Activated naive CD4-positive, alpha-beta T cell treated with anti-CD3 and anti-CD28 coated beads, Interleukin-2, amount 50 U/mL, for 72 hours (primary cell): ENCODE data around the gene MEGF11. TPM values are rescaled to one million over a fixed set of nuclear protein-coding genes. Genes with fewer than 3 reads are reported as not detected.

Source experiments
- ATAC-seq, 2 donors: fragments of 150-1000 bp; cut with Tn5 transposase; 2 replicates each; pipeline ENCODE4 v1.10.0; 2021; ENCODE audit warnings: mild to moderate bottlenecking in 2 of 2, moderate library complexity in 2 of 2
- DNase-seq, 2 donors: peaks; one replicate each; pipeline ENCODE4 v3.0.0; 2021 to 2022; ENCODE audit warnings: low spot score in 2 of 2
- H3K27ac Mint-ChIP-seq, 2 donors: one replicate each; pipeline ENCODE4 v1.8.0; 2022; ENCODE audit warnings: mild to moderate bottlenecking in 2 of 2, mixed read lengths in 2 of 2
- H3K36me3 Mint-ChIP-seq, 2 donors: one replicate each; pipeline ENCODE4 v1.8.0; 2022; ENCODE audit warnings: mixed read lengths in 2 of 2
- H3K9me3 Mint-ChIP-seq, 2 donors: one replicate each; pipeline ENCODE4 v1.8.0; 2022; ENCODE audit warnings: mixed read lengths in 2 of 2
- total RNA-seq, 2 donors: library from RNA; stranded (reverse); gene quantifications; one replicate each; pipeline ENCODE4 v1.2.3, GENCODE V29; 2022

Gene MEGF11
- total RNA-seq, 2 donors from 2014 or later = not detected

DNA sequence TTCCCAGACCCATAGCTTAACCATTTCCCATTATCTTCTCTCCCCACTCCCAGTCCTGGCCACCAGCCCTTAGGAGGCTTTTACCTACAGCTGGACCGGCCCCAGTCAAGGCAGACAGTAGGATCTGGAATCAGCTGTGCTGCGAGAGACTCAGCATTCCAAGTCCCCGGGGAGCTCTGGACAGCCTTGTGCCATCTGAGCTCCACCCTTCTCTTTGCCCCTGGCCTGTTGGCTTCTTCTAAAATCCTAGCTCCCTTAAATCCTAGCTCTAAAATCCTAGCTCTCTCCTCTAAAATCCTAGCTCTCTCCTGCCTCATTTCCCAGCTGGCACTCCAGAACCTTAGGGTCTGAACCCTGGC lies 21.3 kb downstream of the MEGF11 start:
- Mint-ChIP-seq H3K36me3 (no peaks in the 10 kb centered on the region), H3K27ac (peak overlapping the region in 1 of 2 donors; percentile 72), H3K9me3 (no peaks in the 10 kb centered on the region)
- no peak for DNase-seq
- no peak for ATAC-seq

GRCh38 chr15:66231394-66232266 lies 21.9 kb downstream of the MEGF11 start:
- Mint-ChIP-seq H3K27ac (no peak overlapping the region), H3K9me3 (no peaks in the 10 kb centered on the region), H3K36me3 (no peaks in the 10 kb centered on the region)
- DNase-seq = no peak
- no peak for ATAC-seq

- no peaks in the 10 kb centered on the region for H3K9me3 Mint-ChIP-seq
- ATAC-seq = no peak
- no peak overlapping the region for H3K27ac Mint-ChIP-seq
These were observed 23.6 kb downstream of the MEGF11 start for GRCh38 chr15:66229790-66230465.

DNA sequence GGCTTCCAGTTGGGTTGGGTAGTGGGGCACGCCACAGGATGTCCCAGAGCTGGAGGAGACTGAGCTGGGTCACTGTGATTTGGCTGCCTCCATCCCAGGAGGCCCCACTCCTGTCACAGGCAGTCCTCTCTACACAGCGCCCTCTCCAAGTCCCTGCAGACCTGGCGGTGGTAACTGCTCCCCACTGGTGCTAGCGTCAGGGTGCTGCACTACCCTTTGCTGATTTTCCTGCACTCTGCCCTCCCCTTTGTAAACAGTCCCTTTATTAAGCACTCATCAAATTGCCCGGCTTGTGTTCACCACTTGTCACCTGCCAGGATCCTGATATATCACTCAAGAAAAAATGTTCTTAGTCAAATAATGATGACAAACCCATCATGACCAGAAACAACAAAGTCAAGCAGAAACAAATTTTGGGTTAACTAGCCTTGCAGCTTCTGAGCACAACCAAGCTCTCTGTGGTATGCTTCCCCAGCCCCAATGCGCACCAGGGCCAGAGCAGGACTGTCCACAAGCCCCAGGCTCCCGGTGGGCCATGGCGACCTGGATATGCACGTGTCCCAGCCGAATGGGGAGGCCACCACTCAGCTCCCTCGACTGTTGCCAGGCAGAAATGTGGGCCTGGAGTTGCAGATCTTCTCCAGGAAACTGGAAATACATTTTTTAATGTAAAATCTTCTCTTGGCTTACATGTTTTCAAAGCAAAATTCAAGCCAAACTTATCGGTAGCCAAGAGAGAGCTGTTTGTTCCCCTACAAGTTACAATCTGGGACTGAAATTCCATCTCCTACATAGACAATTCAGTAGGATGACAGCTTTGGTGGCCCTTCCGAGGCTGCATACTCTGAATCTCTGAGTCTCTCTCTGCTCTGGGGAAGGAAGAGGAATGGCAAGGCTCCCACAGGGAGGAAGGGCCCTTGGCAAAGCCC lies 24.5 kb downstream of the MEGF11 start:
- ATAC-seq = no peak
- no peak overlapping the region for H3K27ac Mint-ChIP-seq
- no peaks in the 10 kb centered on the region for H3K36me3 Mint-ChIP-seq
- no peak for DNase-seq
- no peaks in the 10 kb centered on the region for H3K9me3 Mint-ChIP-seq

More at GRCh38 chr15:66229790-66230465, 23.6 kb downstream of the MEGF11 start:
- no peak for DNase-seq
- H3K36me3 Mint-ChIP-seq = no peaks in the 10 kb centered on the region

DNA sequence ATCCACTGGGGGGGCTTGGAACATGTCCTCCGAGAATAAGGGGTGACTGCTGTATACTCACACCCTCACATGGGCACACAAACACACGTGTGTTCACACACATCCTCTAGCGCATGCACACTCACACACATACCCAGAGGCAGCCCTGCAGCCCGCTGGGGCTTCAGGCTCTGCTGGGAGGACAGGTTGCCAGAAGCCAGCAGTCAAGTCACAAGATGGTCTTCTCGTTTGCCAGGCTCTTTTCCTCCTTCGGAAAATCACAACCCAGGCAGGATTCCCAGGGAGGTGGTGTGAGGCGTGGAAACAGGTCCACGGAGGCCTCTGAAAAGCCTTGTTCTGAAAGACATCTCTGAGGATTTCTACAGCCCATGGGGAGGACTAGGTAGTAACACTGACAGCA lies 26.8 kb downstream of the MEGF11 start:
- DNase-seq = no peak
- Mint-ChIP-seq H3K9me3 (no peaks in the 10 kb centered on the region), H3K36me3 (no peaks in the 10 kb centered on the region), H3K27ac (no peak overlapping the region)
- ATAC-seq = no peak

- no peak overlapping the region for H3K27ac Mint-ChIP-seq
- H3K9me3 Mint-ChIP-seq = no peaks in the 10 kb centered on the region
- DNase-seq (no peak), ATAC-seq (no peak)
- H3K36me3 Mint-ChIP-seq = no peaks in the 10 kb centered on the region
These were observed 27.8 kb downstream of the MEGF11 start for GRCh38 chr15:66225656-66226274.

- H3K9me3 Mint-ChIP-seq = no peaks in the 10 kb centered on the region
- H3K27ac Mint-ChIP-seq = no peak overlapping the region
- H3K36me3 Mint-ChIP-seq = no peaks in the 10 kb centered on the region
- no peak for ATAC-seq
- DNase-seq = no peak
These were observed 28.6 kb downstream of the MEGF11 start for GRCh38 chr15:66224946-66225345.

DNA sequence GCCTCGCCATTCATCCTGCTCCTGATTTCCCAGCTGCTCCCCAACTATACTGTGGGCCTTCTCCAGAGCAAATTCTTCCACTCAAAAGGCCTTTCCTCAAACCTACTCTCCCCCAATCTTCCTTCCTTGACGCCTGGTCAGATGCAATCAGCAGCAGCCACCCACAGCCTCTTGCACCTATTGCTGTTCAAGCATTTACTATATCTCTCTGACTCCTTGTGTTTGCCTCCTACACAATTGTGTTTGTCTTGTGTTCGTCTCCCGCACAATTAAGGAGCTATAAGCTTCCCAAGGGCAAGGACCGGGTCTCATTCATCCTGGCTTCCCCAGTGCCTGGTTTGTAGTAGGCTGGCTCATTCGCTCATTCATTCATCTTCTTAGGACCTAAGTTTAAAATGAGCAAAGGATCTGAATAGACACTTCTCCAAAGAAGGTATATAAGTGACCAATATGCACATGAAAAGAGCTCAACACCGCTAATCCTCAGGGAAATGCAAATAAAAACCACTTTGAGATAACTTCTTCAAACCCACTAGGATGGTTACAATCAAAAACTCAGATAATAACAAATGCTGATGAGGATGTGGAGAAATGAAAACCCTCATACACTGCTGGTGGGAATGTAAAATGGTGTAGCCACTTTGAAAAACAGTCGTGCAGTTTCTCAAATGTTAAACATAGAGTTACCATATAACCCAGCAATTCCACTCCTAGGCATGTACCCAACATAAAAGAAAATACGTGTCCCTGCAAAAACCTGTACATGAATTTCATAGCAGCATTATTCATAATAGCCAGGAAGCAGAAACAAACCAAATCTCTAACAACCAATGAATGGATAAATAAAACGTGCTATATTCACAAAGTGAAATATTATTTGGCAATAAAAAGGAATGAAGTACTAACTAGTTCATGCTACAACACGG lies 31.0 kb downstream of the MEGF11 start:
- ATAC-seq = no peak
- no peaks in the 10 kb centered on the region for H3K9me3 Mint-ChIP-seq
- DNase-seq = no peak
- H3K36me3 Mint-ChIP-seq = no peaks in the 10 kb centered on the region
- no peak overlapping the region for H3K27ac Mint-ChIP-seq

GRCh38 chr15:66221126-66221525 lies 32.4 kb downstream of the MEGF11 start:
- DNase-seq = no peak
- ATAC-seq = no peak
- Mint-ChIP-seq H3K9me3 (no peaks in the 10 kb centered on the region), H3K27ac (no peak overlapping the region), H3K36me3 (no peaks in the 10 kb centered on the region)

DNA sequence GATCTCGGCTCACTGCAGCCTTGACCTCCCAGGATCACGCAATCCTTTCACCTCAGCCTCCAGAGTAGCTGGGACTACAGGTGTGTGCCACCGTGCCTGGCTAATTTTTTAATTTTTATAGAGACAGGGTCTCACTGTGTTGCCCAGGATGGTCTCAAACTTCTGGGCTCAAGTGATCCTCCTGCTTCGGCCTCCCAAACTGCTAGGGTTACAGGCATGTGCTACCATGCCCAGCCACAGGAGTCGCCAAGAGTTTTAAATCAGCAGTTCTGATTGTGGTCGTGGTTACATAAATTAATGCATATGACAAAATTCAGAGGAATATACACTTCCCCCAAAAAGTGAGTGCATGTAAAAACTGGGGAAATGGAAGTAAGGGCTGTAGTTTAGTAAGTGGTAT lies 32.9 kb downstream of the MEGF11 start:
- DNase-seq (no peak), ATAC-seq (no peak)
- Mint-ChIP-seq H3K36me3 (no peaks in the 10 kb centered on the region), H3K27ac (no peak overlapping the region), H3K9me3 (no peaks in the 10 kb centered on the region)

GRCh38 chr15:66219339-66219738 lies 34.2 kb downstream of the MEGF11 start:
- H3K27ac Mint-ChIP-seq = no peak overlapping the region
- no peaks in the 10 kb centered on the region for H3K9me3 Mint-ChIP-seq
- no peaks in the 10 kb centered on the region for H3K36me3 Mint-ChIP-seq
- ATAC-seq = no peak
- no peak for DNase-seq

GRCh38 chr15:66216806-66217205 lies 36.7 kb downstream of the MEGF11 start:
- no peaks in the 10 kb centered on the region for H3K9me3 Mint-ChIP-seq
- DNase-seq (no peak), ATAC-seq (no peak)
- H3K36me3 Mint-ChIP-seq = no peaks in the 10 kb centered on the region
- H3K27ac Mint-ChIP-seq = no peak overlapping the region

DNA sequence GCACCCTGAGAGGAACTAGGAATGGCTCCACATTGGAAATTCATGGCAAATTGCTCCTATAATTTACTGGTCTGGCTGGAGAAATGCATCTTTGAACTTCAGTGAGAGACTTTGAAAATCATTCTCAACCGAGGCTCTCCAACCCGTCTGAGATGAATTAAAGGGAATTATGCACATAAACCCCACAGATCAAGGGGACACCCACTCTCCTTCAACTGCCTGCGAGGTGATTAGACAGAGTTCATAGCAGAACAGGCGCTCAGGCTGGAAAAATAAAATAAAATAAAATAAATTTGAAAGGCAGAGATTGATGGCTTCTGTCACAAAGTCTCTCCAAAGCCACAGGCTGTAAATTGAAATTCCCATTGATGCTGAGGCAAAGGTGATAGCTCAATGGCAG lies 37.7 kb downstream of the MEGF11 start:
- DNase-seq (no peak), ATAC-seq (no peak)
- Mint-ChIP-seq H3K9me3 (no peaks in the 10 kb centered on the region), H3K27ac (no peak overlapping the region), H3K36me3 (no peaks in the 10 kb centered on the region)

GRCh38 chr15:66214246-66214645 lies 39.3 kb downstream of the MEGF11 start:
- no peak for DNase-seq
- no peaks in the 10 kb centered on the region for H3K36me3 Mint-ChIP-seq

DNA sequence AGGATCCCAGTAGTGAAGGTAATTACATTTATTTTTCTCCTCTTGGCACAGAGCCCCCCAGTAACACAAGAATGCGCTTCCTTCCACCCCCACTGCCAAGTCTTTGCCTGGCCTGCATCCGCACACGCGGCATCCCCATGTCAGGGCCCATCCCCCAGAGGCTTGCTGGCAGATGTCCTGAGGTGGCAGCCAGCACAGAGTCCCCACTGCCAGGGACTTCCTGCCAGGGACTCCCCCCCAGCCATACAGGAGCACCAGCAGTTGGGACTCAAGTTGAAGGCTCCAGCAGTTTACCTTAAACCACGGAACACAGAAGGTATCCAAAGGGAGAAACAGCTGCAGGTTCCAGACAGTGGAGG lies 41.0 kb downstream of the MEGF11 start:
- DNase-seq = no peak
- Mint-ChIP-seq H3K36me3 (no peaks in the 10 kb centered on the region), H3K27ac (no peak overlapping the region), H3K9me3 (no peaks in the 10 kb centered on the region)
- no peak for ATAC-seq

More at GRCh38 chr15:66214246-66214645, 39.3 kb downstream of the MEGF11 start:
- no peaks in the 10 kb centered on the region for H3K9me3 Mint-ChIP-seq
- no peak overlapping the region for H3K27ac Mint-ChIP-seq
- no peak for ATAC-seq
